GM21360 (cell line): Measurements from ENCODE around the gene BPIFB6.

ENCODE experiments used
- ATAC-seq: cut with Tn5 transposase; IDR thresholded peaks from one replicate; pipeline ENCODE4 v1.9.1; 2021; ENCODE audit warnings: mild to moderate bottlenecking, moderate library complexity; ENCODE audit not compliant: unreplicated experiment

BPIFB6 gene

GRCh38 chr20:33000802-33001466, 30.5 kb upstream of the BPIFB6 start:
- no peak for ATAC-seq

- no peak for ATAC-seq
Observed at GRCh38 chr20:33002087-33002808, 29.2 kb upstream of the BPIFB6 start.

DNA sequence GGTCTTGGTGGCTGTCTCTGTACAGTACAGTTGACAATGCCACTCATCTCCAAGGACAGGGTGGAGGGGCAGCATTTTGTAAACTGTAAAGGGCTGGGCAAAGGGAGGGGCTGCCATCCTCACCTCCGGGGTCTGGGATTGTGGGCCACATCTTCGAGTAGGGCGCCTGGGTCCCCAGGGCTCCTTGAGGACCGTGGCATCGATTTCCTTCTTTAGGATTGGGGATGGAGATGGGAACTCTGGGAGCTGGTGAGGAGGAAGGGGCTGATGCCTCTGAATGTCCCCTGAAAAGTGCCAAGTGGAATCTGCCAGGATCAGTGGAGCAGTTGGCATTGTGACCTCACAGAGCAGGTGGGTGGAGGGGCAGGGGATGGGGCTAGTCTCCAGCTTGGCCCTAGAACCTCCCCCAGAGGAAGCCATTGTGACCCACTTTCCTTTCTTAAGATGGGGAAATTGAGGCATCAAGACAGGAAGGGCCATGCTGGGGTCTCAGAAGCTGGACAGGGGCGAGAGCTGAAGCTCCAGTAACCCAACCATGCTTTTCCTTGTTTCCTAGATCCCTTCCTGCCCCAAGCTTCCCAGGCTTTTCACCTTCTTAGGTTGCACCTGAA, 27.2 kb upstream of the BPIFB6 start, which contains the start of gene SUN5:
TSS of gene SUN5 (minus strand) at position 293 of the 611 bp plus-strand sequence. CDS start at position 200, 93 bp downstream.
- no peak for ATAC-seq

- ATAC-seq = no peak
Observed at GRCh38 chr20:33005132-33005566, 26.3 kb upstream of the BPIFB6 start.

DNA sequence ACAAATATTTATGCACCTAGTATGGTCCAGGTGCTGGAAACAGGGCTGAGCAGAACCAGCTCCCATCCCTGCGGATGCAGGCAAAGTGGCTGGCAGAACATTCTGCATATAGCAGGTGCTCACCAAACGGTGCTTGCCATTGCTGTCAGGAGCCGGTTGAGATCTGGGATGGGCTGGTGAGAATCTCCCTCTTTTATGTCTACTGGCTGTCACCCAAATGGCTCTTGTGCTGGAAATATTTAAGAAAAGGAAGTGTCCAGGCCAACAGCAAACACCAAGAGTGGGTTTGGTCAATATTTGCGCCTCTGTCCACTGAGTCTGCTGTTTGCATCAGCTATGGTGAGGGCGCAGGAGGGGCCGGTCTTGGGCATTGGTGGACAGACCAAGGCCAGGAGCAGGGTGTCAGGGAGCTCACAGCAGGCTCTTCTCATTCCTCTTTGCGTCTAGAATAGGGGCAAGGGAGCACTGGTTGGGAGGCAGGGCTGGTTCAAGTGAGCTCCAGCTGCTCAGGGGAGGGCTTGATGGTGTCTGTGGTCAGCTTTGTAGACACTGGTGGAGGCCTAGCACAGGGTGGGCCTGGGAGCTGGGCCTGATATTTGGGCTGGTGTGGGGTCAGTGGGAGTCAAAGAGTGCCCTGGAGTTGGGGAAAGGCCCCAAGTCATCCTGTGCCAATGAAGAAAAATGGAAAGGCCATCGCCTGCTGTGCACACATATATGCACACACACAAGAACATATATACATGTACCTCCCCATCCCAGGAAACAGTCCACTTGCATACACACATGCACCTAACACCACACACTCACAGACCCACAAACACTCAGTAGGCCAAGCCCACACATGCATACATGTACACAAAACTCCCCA, 25.3 kb upstream of the BPIFB6 start:
- ATAC-seq = no peak

- no peak for ATAC-seq
Observed at GRCh38 chr20:33006776-33007375, 24.6 kb upstream of the BPIFB6 start.

DNA sequence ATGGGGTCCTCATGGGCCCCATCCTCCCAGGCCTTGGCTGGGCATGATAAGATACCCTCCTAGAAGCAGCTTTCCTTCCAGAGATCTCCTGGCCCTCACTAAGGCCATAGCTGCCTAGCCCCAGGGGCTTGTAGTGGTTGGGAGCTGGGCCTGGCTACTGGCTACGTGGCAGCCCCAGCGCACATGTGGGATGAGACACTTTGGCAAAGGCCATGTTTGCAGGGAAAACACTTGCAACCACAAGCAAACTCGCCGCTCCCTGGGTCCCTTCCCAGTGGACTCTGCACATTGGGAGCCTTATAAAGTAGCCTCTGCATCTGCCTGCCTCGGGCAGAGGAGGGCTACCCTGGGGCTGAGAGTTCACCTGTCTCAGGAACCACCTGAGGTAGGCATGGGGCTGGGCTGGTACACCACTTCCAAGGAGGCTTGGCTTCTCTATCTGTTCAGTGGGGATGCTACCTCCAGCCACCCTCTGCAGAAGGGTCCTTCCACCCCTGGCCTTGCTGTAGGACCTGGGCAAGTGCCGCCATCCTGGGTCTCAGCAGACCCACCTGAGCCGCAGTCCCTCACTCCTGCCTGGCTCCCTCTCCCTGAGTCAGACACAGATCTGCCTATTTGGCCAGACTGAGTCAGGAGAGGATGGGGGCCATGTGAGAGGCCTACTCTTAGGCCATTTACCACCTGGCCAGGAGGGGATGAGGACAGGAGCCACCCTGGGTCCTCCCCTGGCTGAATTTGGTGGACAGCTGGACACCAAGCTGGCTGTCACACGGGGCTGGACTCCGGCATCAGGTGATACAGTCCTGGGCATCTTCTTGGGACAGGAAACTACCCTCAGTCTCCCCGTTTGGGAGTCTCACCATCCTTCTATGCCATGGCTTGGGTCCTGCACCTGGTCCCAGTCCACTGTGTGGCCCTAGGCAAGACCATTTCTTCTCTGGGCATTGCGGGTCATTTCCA, 23.8 kb upstream of the BPIFB6 start, which contains the start of gene BPIFB2:
TSS of gene BPIFB2 (plus strand) at position 329 of the 960 bp plus-strand sequence. CDS start 871 bp downstream, outside the sequence.
- ATAC-seq = no peak

DNA sequence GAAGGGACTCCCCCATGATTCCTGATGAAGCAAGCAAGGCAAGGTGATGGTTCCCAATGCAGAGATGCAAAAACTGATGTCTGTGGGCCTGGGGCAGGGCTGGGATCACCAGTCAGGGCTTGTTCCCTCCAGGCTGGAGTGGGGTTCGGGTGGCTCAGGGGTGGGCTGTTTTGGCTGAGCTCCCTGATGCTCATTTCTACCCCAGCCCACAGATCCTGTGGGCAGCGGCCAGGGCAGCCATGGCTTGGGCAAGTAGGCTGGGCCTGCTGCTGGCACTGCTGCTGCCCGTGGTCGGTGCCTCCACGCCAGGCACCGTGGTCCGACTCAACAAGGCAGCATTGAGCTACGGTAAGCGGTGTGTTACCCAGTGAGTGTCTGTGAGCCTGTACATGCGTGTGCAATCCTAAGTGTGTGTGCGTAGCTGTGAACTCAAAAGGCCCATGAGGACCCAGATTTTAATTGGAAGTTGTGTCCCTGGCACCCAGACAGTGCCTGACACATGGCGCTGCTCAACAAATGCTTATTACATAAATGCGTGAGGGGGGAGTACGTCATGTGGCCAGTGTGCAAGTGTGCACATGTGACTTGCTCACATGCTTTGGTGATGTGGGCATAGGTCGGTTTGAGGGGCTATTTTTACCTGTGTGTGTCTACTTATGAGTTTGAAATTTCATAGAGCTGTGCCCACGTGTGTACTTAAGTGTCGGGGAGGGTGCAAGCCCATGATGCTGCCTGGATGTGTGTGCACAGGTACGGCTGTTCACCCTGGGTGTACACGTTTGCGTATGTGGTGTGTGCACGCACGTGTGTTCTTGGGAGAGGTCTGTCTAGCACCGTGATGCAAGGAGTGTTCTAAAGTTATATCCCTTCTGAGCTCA, 22.9 kb upstream of the BPIFB6 start:
- ATAC-seq = no peak

DNA sequence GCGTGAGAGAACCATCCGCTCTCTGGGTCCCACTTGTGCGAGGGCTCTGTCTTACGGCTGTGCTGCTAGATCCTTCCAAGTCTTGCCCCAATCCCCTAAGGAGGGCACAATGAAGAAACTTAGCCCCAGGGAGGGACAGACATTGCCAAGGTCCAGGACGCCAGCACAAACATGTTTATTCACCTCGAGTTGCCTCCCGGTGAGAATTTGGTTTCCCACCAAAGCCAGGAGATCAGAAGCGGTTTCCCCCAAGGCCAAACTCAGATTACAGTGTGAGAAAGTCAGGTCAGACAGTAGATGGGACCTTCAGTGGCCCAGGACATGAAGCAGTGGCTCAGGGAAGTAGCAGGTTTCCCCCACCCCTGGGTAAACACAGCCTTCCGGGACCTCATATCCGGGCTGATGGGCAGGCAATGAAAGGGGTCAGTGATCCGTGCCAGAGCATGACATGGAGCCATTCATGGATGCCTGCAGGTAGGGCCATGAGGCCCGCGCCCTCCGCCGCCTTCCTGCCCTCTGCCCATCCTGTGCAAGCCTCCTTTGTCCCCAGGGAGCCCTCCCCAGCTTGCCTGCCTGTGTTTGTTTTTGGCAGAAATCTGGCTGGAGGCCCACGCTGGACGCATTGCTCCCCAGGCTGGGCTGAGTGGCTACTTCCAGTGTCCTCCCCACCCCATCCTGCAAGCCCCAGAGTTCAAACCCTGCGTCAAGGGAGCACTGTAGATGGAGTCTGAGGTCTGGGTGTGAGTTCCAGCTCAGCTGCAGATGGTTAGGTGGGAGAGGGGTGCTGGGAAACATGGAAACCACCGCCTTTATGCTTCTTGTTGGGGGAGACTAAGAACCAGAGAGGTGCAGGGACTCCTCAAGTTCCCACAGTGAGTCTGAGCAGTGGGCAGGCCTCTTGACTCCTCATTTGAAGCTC, 22.0 kb upstream of the BPIFB6 start:
- ATAC-seq = no peak

- no peak for ATAC-seq
Observed at GRCh38 chr20:33010133-33010504, 21.3 kb upstream of the BPIFB6 start.

DNA sequence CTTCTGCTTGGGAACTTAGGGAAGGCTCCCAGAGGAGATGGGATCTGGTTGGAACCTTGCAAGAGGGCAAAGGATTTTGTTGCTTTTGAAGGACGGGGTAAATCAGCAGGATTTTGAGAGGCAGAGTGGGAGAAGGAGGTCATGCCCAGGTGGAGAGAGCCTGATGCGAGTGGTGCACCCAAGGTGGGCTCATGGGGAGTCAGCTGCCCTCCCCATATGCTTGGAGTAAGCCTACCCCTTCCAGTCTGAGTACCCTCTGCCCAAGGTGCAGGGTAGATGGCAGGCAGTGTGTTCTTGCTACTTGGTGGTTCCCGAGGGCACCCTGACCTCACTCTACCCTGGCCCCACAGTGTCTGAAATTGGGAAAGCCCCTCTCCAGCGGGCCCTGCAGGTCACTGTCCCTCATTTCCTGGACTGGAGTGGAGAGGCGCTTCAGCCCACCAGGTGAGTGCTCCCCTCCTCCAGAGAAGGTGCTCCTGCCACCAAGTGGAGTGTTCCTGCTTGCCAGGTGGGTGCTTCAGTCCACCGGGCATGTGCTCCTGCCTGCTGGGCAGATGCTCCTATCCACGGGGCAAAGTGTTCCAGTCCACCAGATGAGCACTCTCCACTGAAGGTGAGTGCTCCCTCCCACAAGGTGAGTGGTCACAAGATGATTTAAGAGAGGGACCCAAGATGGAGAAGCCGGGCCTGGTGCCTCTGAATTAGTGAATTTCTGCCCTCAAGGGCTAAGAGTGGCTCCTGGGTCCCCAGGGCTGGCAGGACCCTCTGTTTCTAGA, 20.6 kb upstream of the BPIFB6 start:
- no peak for ATAC-seq

- ATAC-seq = no peak
Observed at GRCh38 chr20:33012327-33013189, 18.9 kb upstream of the BPIFB6 start.

GRCh38 chr20:33013701-33014326, 17.6 kb upstream of the BPIFB6 start:
- ATAC-seq = no peak

DNA sequence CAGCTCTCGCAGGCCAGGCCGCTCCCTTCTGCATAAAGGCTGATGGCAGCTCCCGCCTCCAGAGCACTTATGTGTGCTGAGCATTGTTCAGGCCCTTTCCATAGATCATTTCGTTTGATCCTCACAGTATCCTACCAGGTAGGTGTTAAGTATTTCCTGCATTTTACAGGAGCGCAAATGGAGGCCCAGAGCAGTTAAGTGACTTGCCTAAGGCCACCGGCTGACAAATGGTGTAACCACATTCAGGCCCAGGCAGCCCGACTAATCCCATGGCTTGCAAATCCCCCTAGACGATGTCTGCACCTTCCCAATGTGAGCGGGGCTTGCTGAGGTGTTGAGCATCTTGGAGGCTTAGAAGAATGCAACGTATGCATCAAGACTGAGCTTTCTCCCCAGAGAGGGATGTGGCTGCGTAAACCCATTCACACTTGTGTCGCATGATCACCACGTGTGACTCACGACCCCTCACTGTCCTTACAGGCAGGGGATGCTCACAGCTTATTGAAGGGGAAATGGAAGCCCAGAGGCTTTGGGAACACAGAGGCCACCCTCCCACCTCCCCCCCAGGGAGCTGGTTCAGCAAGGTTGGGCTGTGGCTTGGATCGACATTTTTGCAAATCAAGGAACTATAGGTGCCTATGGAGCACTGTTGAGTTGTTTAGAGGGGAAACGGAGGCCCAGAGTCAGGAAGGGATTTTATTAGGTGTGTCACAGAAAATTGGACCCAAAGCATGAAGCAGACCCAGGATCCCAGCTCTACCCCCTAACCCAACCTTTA, 16.9 kb upstream of the BPIFB6 start:
- ATAC-seq = no peak
